Thyroid gland (tissue), 4 donors: Measurements from ENCODE around the gene CDC14B.

Experiments
- CTCF ChIP-seq, 6 experiments: fragments of 200-600 bp in 3 of 6; fragments of 450-650 bp in 3 of 6; sonication (generic) in 3 of 6; IDR thresholded peaks; one replicate each; pipeline ENCODE4 v1.5.1; 2016 to 2019; ENCODE audit warnings: antibody characterized with exemption in 6 of 6, mild to moderate bottlenecking in 2 of 6, inconsistent platforms in 1 of 6, moderate library complexity in 1 of 6
- POLR2A ChIP-seq, 2 donors: fragments of 450-650 bp; IDR thresholded peaks; one replicate each; pipeline ENCODE4 v1.6.1; 2017; ENCODE audit warnings: antibody characterized with exemption in 2 of 2, mild to moderate bottlenecking in 2 of 2, moderate library complexity in 1 of 2

GRCh38 chr9:96485280-96485679 lies 134.4 kb downstream of the CDC14B start:
- TF ChIP-seq CTCF (IDR thresholded peaks at IDR 0.05) (no peak), POLR2A (IDR thresholded peaks at IDR 0.05) (no peak)
